ENCODE data around the gene ANKS1B. TPM values are rescaled to one million over a fixed set of nuclear protein-coding genes. Genes with fewer than 3 reads are reported as not detected.

ANKS1B gene
- polyA plus RNA-seq, 3 donors: not detected

DNA sequence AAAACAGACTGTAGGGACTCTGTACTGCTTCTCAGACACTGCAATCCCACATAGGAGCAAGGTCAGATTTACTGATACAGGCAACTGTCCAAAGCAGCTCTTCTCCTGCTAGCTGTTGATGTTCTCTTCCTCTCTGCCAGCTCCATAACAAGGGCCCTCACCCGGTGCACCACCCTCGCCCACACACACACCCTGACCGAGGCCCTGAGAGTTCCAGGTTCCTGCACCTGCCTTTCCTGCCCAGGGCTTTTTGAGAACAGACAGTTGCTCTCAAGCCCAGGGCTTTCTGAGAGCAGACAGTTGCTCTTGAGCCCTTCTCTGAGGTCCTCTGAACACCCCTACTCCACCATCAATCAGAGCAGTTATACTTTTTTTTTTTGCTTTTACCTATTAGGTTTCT lies 571.0 kb downstream of the ANKS1B start:
- H3K9me3 Mint-ChIP-seq: peaks cover 0 to 12% (median 2%) of the 10 kb centered on the region in 7 donors
- H3K4me2 ChIP-seq (replicated peaks; ENCODE audit: extremely low read depth, low read length, poor library complexity, severe bottlenecking): no peak overlapping the region
- TF ChIP-seq, protein P1, sequence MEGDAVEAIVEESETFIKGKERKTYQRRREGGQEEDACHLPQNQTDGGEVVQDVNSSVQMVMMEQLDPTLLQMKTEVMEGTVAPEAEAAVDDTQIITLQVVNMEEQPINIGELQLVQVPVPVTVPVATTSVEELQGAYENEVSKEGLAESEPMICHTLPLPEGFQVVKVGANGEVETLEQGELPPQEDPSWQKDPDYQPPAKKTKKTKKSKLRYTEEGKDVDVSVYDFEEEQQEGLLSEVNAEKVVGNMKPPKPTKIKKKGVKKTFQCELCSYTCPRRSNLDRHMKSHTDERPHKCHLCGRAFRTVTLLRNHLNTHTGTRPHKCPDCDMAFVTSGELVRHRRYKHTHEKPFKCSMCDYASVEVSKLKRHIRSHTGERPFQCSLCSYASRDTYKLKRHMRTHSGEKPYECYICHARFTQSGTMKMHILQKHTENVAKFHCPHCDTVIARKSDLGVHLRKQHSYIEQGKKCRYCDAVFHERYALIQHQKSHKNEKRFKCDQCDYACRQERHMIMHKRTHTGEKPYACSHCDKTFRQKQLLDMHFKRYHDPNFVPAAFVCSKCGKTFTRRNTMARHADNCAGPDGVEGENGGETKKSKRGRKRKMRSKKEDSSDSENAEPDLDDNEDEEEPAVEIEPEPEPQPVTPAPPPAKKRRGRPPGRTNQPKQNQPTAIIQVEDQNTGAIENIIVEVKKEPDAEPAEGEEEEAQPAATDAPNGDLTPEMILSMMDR (IDR thresholded peaks at IDR 0.05): no peak
- H4K20me1 ChIP-seq (ENCODE audit: insufficient read depth, low read length): no peaks in the 10 kb centered on the region
- H3K4me3 Mint-ChIP-seq: no peak overlapping the region
- no peaks in the 10 kb centered on the region for H3K27me3 ChIP-seq (ENCODE audit: control insufficient read depth in 2 of 2, insufficient read depth in 2 of 2, low read length in 2 of 2)
- H3K4me3 ChIP-seq (replicated peaks in 1 of 3; ENCODE audit: low read depth in 2 of 3, low read length in 3 of 3): no peak overlapping the region
- WGBS (ENCODE audit: insufficient coverage): 67% methylated on average over 3 of the region's 3 CpGs
- H3K36me3 ChIP-seq (replicated peaks in 1 of 2; ENCODE audit: control insufficient read depth in 1 of 2, insufficient read depth in 2 of 2, low read length in 2 of 2): no peaks in the 10 kb centered on the region
- no peak overlapping the region for H3K27ac Mint-ChIP-seq
- intact Hi-C loops (cut with micrococcal nuclease): no loop called here
- H3K36me3 Mint-ChIP-seq: no peaks in the 10 kb centered on the region
- no peaks in the 10 kb centered on the region for H3K27me3 Mint-ChIP-seq (ENCODE audit: low read depth in 3 of 3)
- H3K9ac ChIP-seq (ENCODE audit: insufficient read depth, low read length, poor library complexity, severe bottlenecking): no peak overlapping the region
- no peak for DNase-seq
- peaks cover 0 to 8% of the 10 kb centered on the region in 2 donors for H3K9me3 ChIP-seq (replicated peaks in 1 of 2; ENCODE audit: control insufficient read depth in 1 of 2, insufficient read depth in 1 of 2, low read length in 2 of 2)
- H3K4me1 Mint-ChIP-seq: no peaks in the 10 kb centered on the region
- H3K27ac ChIP-seq (ENCODE audit: low read depth in 1 of 2, low read length in 2 of 2): no peak overlapping the region
- H2AFZ ChIP-seq (ENCODE audit: insufficient read depth, low read depth, low read length, poor library complexity, severe bottlenecking): no peak overlapping the region
- no peaks in the 10 kb centered on the region for H3K79me2 ChIP-seq (ENCODE audit: insufficient read depth, low read length)
- no peaks in the 10 kb centered on the region for H3K4me1 ChIP-seq (ENCODE audit: control insufficient read depth in 1 of 2, insufficient read depth in 2 of 2, low read length in 2 of 2)

DNA sequence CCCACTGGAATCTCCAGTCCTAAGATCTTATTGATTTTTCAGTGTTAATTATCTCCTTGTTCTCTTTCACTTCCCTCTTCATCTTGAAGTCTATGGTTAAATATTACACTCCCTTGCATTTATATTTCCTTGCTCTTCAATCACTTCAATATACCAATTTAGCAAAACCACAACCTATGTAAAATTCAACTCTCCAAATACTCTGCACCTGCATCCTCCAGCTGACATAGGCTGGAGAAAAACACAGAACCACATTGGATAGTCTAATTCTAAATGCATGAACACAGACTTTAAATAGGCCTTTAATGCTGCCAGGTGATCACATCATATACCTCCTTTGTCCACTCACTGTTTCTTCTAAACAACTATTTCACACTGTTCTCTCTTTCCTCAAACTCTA lies 591.0 kb downstream of the ANKS1B start:
- Mint-ChIP-seq H3K36me3 (no peaks in the 10 kb centered on the region), H3K9me3 (no peaks in the 10 kb centered on the region), H3K27ac (no peak overlapping the region), H3K4me1 (no peaks in the 10 kb centered on the region), H3K4me3 (no peak overlapping the region), H3K27me3 (ENCODE audit: low read depth in 3 of 3) (peaks cover 0 to 1% (median 0%) of the 10 kb centered on the region in 3 donors)
- Histone ChIP-seq H3K36me3 (replicated peaks in 1 of 2; ENCODE audit: control insufficient read depth in 1 of 2, insufficient read depth in 2 of 2, low read length in 2 of 2) (no peaks in the 10 kb centered on the region), H3K4me2 (replicated peaks; ENCODE audit: extremely low read depth, low read length, poor library complexity, severe bottlenecking) (no peak overlapping the region), H3K9ac (ENCODE audit: insufficient read depth, low read length, poor library complexity, severe bottlenecking) (no peak overlapping the region), H3K9me3 (replicated peaks in 1 of 2; ENCODE audit: control insufficient read depth in 1 of 2, insufficient read depth in 1 of 2, low read length in 2 of 2) (no peaks in the 10 kb centered on the region), H3K27ac (ENCODE audit: low read depth in 1 of 2, low read length in 2 of 2) (no peak overlapping the region), H2AFZ (ENCODE audit: insufficient read depth, low read depth, low read length, poor library complexity, severe bottlenecking) (no peak overlapping the region), H3K4me3 (replicated peaks in 1 of 3; ENCODE audit: low read depth in 2 of 3, low read length in 3 of 3) (no peak overlapping the region), H4K20me1 (ENCODE audit: insufficient read depth, low read length) (no peaks in the 10 kb centered on the region), H3K79me2 (ENCODE audit: insufficient read depth, low read length) (no peaks in the 10 kb centered on the region), H3K4me1 (ENCODE audit: control insufficient read depth in 1 of 2, insufficient read depth in 2 of 2, low read length in 2 of 2) (no peaks in the 10 kb centered on the region), H3K27me3 (ENCODE audit: control insufficient read depth in 2 of 2, insufficient read depth in 2 of 2, low read length in 2 of 2) (no peaks in the 10 kb centered on the region)
- TF ChIP-seq, protein P1 (IDR thresholded peaks at IDR 0.05): no peak
- intact Hi-C loops (cut with micrococcal nuclease): no loop called here
- no peak for DNase-seq

Measured in CD14-positive monocyte (primary cell).